Measurements from ENCODE around the gene KCNQ1. TPM values are rescaled to one million over a fixed set of nuclear protein-coding genes. Genes with fewer than 3 reads are reported as not detected.

Gene KCNQ1
- total and polyA plus RNA-seq, 2 donors (not counting 3 experiments of a cell fraction or from before 2014, with no cell fraction given) = 0.07 to 0.09 TPM

GRCh38 chr11:2663506-2663905 is 218.7 kb downstream of the KCNQ1 start:
- H3K27me3 ChIP-seq (ENCODE audit: control insufficient read depth in 2 of 2, insufficient read depth in 2 of 2, low read length in 2 of 2) = no peaks in the 10 kb centered on the region
- H3K79me2 ChIP-seq (ENCODE audit: control insufficient read depth, insufficient read depth, low read length) = no peaks in the 10 kb centered on the region
- ChIA-PET CTCF (no interaction called here), POLR2A (no interaction called here)
- H4K20me1 ChIP-seq (replicated peaks; ENCODE audit: control insufficient read depth, extremely low read depth, insufficient read depth, low read length) = no peaks in the 10 kb centered on the region
- H2AFZ ChIP-seq (ENCODE audit: low read depth, low read length) = no peak overlapping the region
- intact Hi-C loops (cut with micrococcal nuclease) (no loop called here), dilution Hi-C loops (cut with MboI; ENCODE audit: extremely low pct_ligation_motif_present, low sequenced_read_pairs) (no loop called here)
- H3K9ac ChIP-seq (replicated peaks; ENCODE audit: extremely low read depth, insufficient read depth, low read length) = no peak overlapping the region
- TF ChIP-seq POLR2AphosphoS5 (IDR thresholded peaks at IDR 0.05; ENCODE audit: insufficient read depth, low read depth, low read length) (no peak), POLR2A (IDR thresholded peaks at IDR 0.05; ENCODE audit: low read depth, low read length) (no peak), MYC (IDR thresholded peaks at IDR 0.05; ENCODE audit: low read depth, low read length) (no peak), GATA2 (IDR thresholded peaks at IDR 0.05; ENCODE audit: insufficient read depth, insufficient read length, low read depth, low read length) (no peak), FOS (IDR thresholded peaks at IDR 0.05; ENCODE audit: borderline replicate concordance, insufficient read depth, low read length) (no peak), EZH2 (IDR thresholded peaks at IDR 0.05; ENCODE audit: borderline replicate concordance, low read depth, low read length, severe bottlenecking) (no peak), JUN (IDR thresholded peaks at IDR 0.05; ENCODE audit: borderline replicate concordance, insufficient read depth, insufficient read length, low read depth) (no peak), CTCF (IDR thresholded peaks at IDR 0.05; ENCODE audit: extremely low read depth in 1 of 2, insufficient read depth in 1 of 2, low read depth in 1 of 2, low read length in 2 of 2) (no peak)
- TF ChIP-seq, protein P1, sequence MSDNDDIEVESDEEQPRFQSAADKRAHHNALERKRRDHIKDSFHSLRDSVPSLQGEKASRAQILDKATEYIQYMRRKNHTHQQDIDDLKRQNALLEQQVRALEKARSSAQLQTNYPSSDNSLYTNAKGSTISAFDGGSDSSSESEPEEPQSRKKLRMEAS (IDR thresholded peaks at IDR 0.05; ENCODE audit: insufficient read depth, insufficient read length) = no peak
- H3K9me3 ChIP-seq (replicated peaks; ENCODE audit: control insufficient read depth, insufficient read depth, low read length) = peaks cover 4% of the 10 kb centered on the region
- H3K4me3 ChIP-seq (replicated peaks in 1 of 3; ENCODE audit: insufficient read depth in 1 of 3, low read depth in 1 of 3, low read length in 3 of 3) = no peak overlapping the region
- no peak for DNase-seq (ENCODE audit: low read depth, low spot score)
- no peak for FAIRE-seq
- no peaks in the 10 kb centered on the region for H3K36me3 ChIP-seq (ENCODE audit: control insufficient read depth in 2 of 2, extremely low read depth in 1 of 2, insufficient read depth in 2 of 2, low read length in 2 of 2)
- no TSS peak for BruUV-seq (replicated peaks)
- no peak overlapping the region for H3K4me2 ChIP-seq (ENCODE audit: insufficient read depth, low read length)
- H3K4me1 ChIP-seq (ENCODE audit: control insufficient read depth, extremely low read depth, insufficient read depth, low read length) = no peaks in the 10 kb centered on the region
- no peak overlapping the region for H3K27ac ChIP-seq (ENCODE audit: insufficient read depth, low read depth, low read length)
- H3K9me1 ChIP-seq (replicated peaks; ENCODE audit: control insufficient read depth, extremely low read depth, insufficient read depth, low read length) = no peaks in the 10 kb centered on the region
